Measurements from ENCODE around the gene PRR36.
A peak's percentile ranks its signal among the peaks of the same experiment; 100 is the strongest.
"Not testable (repeated sequence)": the region's sequence is repeated elsewhere in the genome, so short reads cannot be mapped to it uniquely, and the experiment has no call there.

PRR36 gene

GRCh38 chr19:7895565-7895964 is 21.4 kb upstream of the PRR36 start:
- no peak for DNase-seq (ENCODE audit: low read depth)
- no peak overlapping the region for H3K4me3 ChIP-seq (ENCODE audit: low read length)
- TF ChIP-seq, protein P1, sequence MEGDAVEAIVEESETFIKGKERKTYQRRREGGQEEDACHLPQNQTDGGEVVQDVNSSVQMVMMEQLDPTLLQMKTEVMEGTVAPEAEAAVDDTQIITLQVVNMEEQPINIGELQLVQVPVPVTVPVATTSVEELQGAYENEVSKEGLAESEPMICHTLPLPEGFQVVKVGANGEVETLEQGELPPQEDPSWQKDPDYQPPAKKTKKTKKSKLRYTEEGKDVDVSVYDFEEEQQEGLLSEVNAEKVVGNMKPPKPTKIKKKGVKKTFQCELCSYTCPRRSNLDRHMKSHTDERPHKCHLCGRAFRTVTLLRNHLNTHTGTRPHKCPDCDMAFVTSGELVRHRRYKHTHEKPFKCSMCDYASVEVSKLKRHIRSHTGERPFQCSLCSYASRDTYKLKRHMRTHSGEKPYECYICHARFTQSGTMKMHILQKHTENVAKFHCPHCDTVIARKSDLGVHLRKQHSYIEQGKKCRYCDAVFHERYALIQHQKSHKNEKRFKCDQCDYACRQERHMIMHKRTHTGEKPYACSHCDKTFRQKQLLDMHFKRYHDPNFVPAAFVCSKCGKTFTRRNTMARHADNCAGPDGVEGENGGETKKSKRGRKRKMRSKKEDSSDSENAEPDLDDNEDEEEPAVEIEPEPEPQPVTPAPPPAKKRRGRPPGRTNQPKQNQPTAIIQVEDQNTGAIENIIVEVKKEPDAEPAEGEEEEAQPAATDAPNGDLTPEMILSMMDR (conservative IDR thresholded peaks at IDR 0.05; ENCODE audit: low read depth, low read length): no peak

DNA sequence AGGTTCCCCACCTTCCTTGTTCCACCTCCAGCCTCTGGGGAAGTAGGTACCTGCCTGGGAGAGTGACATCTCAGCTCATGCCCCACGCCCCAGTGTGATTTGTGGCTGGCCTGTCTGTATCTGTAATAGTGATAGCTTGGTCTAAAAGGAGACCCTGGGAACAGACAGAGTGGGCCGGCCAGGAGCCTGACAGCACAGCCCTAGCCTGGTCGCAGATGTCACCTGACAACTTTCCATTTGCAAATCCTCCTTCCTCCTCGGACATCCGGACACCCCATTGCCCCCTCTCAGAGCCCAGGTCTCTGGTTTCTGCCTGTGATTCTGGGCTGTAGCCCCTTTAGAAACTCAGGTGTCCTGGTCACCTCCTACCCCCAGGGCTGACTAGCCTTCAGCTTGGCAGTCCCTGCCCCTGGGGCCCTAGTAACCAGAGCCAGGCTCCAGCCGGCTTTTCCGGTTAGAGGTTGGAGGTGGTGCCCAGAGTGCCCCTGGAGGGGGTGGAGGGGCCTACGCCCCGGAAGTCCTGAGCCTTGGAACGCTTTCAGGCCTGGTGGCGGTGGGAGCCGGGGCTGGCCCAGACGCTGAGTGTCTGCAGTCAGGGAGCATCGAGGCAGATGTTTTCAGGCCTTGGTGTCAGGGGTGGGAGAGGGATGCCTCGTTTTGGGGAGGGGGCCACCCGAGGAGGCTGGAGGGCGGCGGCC is 20.6 kb upstream of the PRR36 start:
- DNase-seq (ENCODE audit: low read depth): no peak
- no peak overlapping the region for H3K4me3 ChIP-seq (ENCODE audit: low read length)
- TF ChIP-seq, protein P1 (conservative IDR thresholded peaks at IDR 0.05; ENCODE audit: low read depth, low read length): peak; percentile 1

DNA sequence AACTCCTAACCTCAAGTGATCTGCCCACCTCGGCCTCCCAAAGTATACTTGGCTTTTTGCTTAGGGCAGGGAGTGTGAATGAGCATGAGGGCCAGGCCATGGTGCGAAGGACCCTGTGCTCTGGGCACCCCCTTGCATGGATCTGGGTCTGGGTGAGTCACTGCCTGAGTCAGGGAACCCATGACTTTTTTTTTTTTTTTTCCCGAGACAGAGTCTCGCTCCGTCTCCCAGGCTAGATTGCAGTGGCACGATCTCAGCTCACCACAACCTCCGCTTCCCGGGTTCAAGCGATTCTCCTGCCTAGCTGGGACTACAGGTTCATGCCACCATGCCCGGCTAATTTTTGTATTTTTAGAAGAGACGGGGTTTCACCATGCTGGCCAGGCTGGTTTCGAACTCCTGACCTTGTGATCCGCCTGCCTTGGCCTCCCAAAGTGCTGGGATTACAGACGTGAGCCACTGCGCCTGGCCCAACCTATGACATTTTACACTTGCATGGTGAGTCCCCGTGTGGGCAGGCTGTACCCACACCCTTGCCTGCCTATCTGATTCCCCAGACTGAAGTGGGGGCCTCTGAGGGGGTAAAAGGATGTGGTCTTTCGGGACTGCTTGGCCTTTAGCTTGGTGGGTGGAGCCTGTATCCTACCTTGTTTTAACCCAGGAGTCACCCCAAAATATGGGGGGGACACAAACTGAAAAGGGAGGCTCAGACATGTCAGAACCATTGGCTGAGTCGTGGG is 19.3 kb upstream of the PRR36 start:
- H3K4me3 ChIP-seq (ENCODE audit: low read length): not testable (repeated sequence)
- peak; percentile 56 for DNase-seq (ENCODE audit: low read depth)

- TF ChIP-seq, protein P1 (conservative IDR thresholded peaks at IDR 0.05; ENCODE audit: low read depth, low read length): no peak
- DNase-seq (ENCODE audit: low read depth): no peak
- peak overlapping the region; percentile 71 for H3K4me3 ChIP-seq (ENCODE audit: low read length)
Measured at GRCh38 chr19:7888826-7889217, 14.6 kb upstream of the PRR36 start.

DNA sequence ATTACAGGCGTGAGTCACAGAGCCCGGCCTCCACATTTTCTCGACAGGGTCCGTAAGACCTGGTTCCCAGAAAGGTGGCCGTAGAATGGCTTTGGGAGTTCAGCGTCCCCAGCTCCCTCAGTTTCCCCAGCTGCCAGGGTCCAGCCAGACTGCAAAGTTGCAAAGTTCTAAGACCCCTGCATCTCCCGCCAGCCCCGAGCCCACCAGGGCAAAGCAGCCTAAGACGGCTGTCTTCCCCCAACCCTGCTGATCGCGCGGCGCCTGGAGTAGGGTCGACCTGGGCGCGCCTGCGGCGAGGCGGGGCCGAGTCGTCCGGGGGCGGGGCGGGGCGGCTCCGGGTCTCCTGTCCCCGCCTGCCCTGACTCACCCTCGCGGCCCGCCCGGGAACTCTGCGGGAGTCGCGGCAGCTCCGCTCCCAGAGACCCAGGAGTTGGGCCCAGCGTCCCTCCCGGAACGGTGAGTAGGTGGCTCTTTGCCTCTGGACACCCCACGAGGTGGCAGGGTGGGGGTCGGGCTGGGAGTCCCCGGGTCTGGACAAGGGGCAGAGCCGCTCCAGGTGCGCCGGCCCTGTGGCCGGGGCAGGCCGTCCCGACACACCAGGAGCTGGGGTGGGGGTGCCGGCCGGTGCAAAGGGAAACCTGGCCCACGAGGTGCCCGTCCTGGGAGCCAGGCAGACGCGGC is 14.1 kb upstream of the PRR36 start, which contains the start of gene LRRC8E:
LRRC8E (plus strand) TSS at position 366 of the 681 bp plus-strand sequence. CDS start 7,094 bp downstream, outside the sequence.
- TF ChIP-seq, protein P1 (conservative IDR thresholded peaks at IDR 0.05; ENCODE audit: low read depth, low read length): no peak
- no peak for DNase-seq (ENCODE audit: low read depth)
- peak within 1 kb of the TSS; percentile 71 for H3K4me3 ChIP-seq (ENCODE audit: low read length)

GRCh38 chr19:7887408-7888144 is 13.4 kb upstream of the PRR36 start:
- no peak for DNase-seq (ENCODE audit: low read depth)
- TF ChIP-seq, protein P1 (conservative IDR thresholded peaks at IDR 0.05; ENCODE audit: low read depth, low read length): no peak
- H3K4me3 ChIP-seq (ENCODE audit: low read length): peak overlapping the region; percentile 71

GRCh38 chr19:7885818-7886217 is 11.6 kb upstream of the PRR36 start:
- DNase-seq (ENCODE audit: low read depth): no peak
- H3K4me3 ChIP-seq (ENCODE audit: low read length): no peak overlapping the region
- TF ChIP-seq, protein P1 (conservative IDR thresholded peaks at IDR 0.05; ENCODE audit: low read depth, low read length): no peak

Data from retinal pigment epithelial cell (primary cell).